Spleen (tissue), 11 donors: ENCODE measurements around the gene ABI2. TPM values are rescaled to one million over a fixed set of nuclear protein-coding genes. Genes with fewer than 3 reads are reported as not detected.

Experiments
- DNase-seq: peaks from one replicate; pipeline ENCODE4 v3.0.0-alpha.2; 2020
- H3K27ac ChIP-seq, 8 donors: fragments of 200-600 bp; sonication (generic) in 7 of 8; 1 replicate in 4 of 8; 2 replicates in 4 of 8; pipeline versions ENCODE4 v1.5.0 to v1.8.0; 2016 to 2021; ENCODE audit warnings: inconsistent platforms in 4 of 8, mild to moderate bottlenecking in 4 of 8, moderate library complexity in 1 of 8
- H3K27me3 ChIP-seq, 7 donors: fragments of 200-600 bp; sonication (generic) in 6 of 7; replicated peaks in 1 of 7; 1 replicate in 4 of 7; 2 replicates in 3 of 7; pipeline versions ENCODE4 v1.5.0 to v1.8.0; 2016 to 2021; ENCODE audit warnings: inconsistent platforms in 3 of 7, mild to moderate bottlenecking in 1 of 7
- H3K36me3 ChIP-seq, 6 donors: fragments of 200-600 bp; sonication (generic) in 5 of 6; 1 replicate in 4 of 6; 2 replicates in 2 of 6; pipeline versions ENCODE4 v1.5.0 to v1.8.0; 2016 to 2021; ENCODE audit warnings: inconsistent platforms in 2 of 6
- H3K4me1 ChIP-seq, 6 donors: fragments of 200-600 bp; sonication (generic) in 5 of 6; 1 replicate in 3 of 6; 2 replicates in 3 of 6; pipeline versions ENCODE4 v1.5.0 to v1.8.0; 2016 to 2021; ENCODE audit warnings: inconsistent platforms in 3 of 6
- H3K4me3 ChIP-seq, 8 donors: fragments of 200-600 bp; sonication (generic) in 7 of 8; 1 replicate in 4 of 8; 2 replicates in 4 of 8; pipeline versions ENCODE4 v1.5.0 to v1.8.0; 2016 to 2021; ENCODE audit warnings: inconsistent platforms in 4 of 8, mild to moderate bottlenecking in 4 of 8, moderate library complexity in 2 of 8
- H3K9me3 ChIP-seq, 8 donors: fragments of 200-600 bp; sonication (generic) in 7 of 8; 1 replicate in 4 of 8; 2 replicates in 4 of 8; pipeline versions ENCODE4 v1.5.0 to v1.8.0; 2016 to 2021; ENCODE audit warnings: inconsistent platforms in 4 of 8
- POLR2A ChIP-seq, 3 donors: fragments of 450-650 bp; IDR thresholded peaks; one replicate each; pipeline ENCODE4 v1.5.1; 2017; ENCODE audit warnings: antibody characterized with exemption in 3 of 3, mild to moderate bottlenecking in 1 of 3
- POLR2AphosphoS5 ChIP-seq, 3 donors: sonication (generic); formaldehyde crosslinking; IDR thresholded peaks; one replicate each; pipeline ENCODE4 v1.5.1; 2017; ENCODE audit warnings: antibody characterized with exemption in 3 of 3
- WGBS, 5 donors: extraction: QIAGEN DNeasy Blood & Tissue Kit in 3 of 5; methylation state at CpG; one replicate each; pipeline versions ENCODE4 v1.1.5 to v1.1.7; 2013 to 2018; 5-methylcytosine and 5-hydroxymethylcytosine counted together
- intact Hi-C: fragments of 100-400 bp; cut with DNase I; formaldehyde crosslinking; loops from one replicate; pipeline ENCODE4 v1.15.0; 2023; ENCODE audit warnings: low total_unique reads
- polyA plus RNA-seq, 3 donors: library from polyadenylated mRNA; stranded (reverse); fragments of 200-250 nt; gene quantifications; one replicate each; pipeline ENCODE4 v1.2.1, GENCODE V29; 2013
- total RNA-seq, 7 donors: library from RNA; depleted of rRNA in 3 of 7; stranded (reverse); fragments of >200 nt in 3 of 7; fragmentation: NEBNext Ultra II Directional in 4 of 7; extraction: Animal tissue kit (Norgen Biotek cat#: 25700) in 4 of 7; gene quantifications; one replicate each; pipeline versions ENCODE4 v1.1.0 to v1.2.1, GENCODE V29; 2016 to 2021
- TF ChIP-seq, protein P1 (sequence below), 11 experiments: fragments of 200-600 bp in 7 of 11; fragments of 450-650 bp in 4 of 11; sonication (generic) in 4 of 11; IDR thresholded peaks in 8 of 11; conservative IDR thresholded peaks in 3 of 11; 1 replicate in 7 of 11; 2 replicates in 4 of 11; pipeline versions ENCODE4 v1.4.0 to v1.8.0; 2016 to 2021; ENCODE audit warnings: antibody characterized with exemption in 11 of 11, inconsistent platforms in 4 of 11, mild to moderate bottlenecking in 1 of 11
- donor health status: healthy with polysubstance abuse.
- donor health status: DM: no; HTN: no; CAD: no; lungs with moderate emphysema.
- donor health status: DM: no; HTN: no; CAD: no.
- donor health status: Bipolar disorder and iron deficiency.
- donor health status: healthy.
- donor health status: DM: no; HTN: no; CAD: no.
- donor health status: DM: yes; HTN: yes; CAD: no.

Gene ABI2
- total and polyA plus RNA-seq, 10 donors = 6.0 to 46.9 (median 33.7) TPM

DNA sequence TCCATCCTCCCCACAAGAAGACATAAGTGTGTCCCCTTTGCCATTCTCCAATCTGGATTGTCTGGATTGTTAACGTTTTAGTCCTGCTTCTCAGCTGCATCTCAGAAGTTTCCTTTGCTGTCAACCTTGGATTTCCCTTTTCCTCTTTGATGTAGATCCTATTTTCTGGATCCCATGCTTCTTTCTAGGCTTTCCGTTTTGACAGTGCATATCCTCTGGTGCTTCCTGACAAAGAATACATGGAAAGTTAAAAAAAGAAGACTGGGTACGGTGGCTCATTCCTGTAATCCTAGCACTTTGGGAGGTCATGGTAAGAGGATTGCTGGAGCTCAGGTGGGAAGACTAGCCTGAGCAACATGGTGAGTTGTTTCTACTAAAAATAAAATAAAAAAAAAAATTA lies 26.8 kb downstream of the ABI2 start:
- WGBS, 5 donors = 65 to 83% (median 71%) methylated on average over 3 of the region's 3 CpGs
- Histone ChIP-seq H3K36me3 (peaks cover 0 to 12% (median 0%) of the 10 kb centered on the region in 6 donors), H3K9me3 (peaks cover 0 to 5% (median 0%) of the 10 kb centered on the region in 8 donors), H3K4me1 (peaks cover 0 to 4% (median 0%) of the 10 kb centered on the region in 6 donors), H3K27me3 (no peaks in the 10 kb centered on the region), H3K4me3 (no peak overlapping the region), H3K27ac (peak overlapping the region in 1 of 8 donors; percentile 21)
- no peak for DNase-seq
- intact Hi-C loops = no loop called here
- TF ChIP-seq POLR2AphosphoS5 (IDR thresholded peaks at IDR 0.05) (no peak), POLR2A (IDR thresholded peaks at IDR 0.05) (no peak)
- TF ChIP-seq, protein P1, sequence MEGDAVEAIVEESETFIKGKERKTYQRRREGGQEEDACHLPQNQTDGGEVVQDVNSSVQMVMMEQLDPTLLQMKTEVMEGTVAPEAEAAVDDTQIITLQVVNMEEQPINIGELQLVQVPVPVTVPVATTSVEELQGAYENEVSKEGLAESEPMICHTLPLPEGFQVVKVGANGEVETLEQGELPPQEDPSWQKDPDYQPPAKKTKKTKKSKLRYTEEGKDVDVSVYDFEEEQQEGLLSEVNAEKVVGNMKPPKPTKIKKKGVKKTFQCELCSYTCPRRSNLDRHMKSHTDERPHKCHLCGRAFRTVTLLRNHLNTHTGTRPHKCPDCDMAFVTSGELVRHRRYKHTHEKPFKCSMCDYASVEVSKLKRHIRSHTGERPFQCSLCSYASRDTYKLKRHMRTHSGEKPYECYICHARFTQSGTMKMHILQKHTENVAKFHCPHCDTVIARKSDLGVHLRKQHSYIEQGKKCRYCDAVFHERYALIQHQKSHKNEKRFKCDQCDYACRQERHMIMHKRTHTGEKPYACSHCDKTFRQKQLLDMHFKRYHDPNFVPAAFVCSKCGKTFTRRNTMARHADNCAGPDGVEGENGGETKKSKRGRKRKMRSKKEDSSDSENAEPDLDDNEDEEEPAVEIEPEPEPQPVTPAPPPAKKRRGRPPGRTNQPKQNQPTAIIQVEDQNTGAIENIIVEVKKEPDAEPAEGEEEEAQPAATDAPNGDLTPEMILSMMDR (IDR thresholded peaks at IDR 0.05 in 8 of 11, conservative IDR thresholded peaks at IDR 0.05 in 3 of 11) = no peak

DNA sequence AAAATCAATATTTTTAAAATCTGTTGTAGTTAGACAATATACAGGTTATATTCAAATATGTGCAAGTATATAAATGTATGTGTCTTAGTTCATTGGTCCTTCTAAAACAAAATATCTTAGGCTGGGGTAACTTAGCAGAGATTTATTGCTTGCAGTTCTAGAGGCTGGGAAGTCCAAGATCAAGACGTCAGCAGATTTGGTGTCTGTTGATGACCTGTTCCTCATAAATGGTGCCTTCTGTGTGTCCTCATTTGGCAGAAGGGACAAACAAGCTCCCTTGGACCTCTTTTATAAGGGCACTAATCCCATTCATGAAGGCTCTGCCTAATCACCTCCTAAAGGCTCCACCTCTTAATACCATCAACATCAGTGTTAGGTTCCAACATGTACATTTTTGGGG lies 31.3 kb downstream of the ABI2 start:
- peaks cover 0 to 5% (median 0%) of the 10 kb centered on the region in 8 donors for H3K9me3 ChIP-seq
- peaks cover 0 to 8% (median 0%) of the 10 kb centered on the region in 6 donors for H3K4me1 ChIP-seq
- TF ChIP-seq POLR2A (IDR thresholded peaks at IDR 0.05) (no peak), POLR2AphosphoS5 (IDR thresholded peaks at IDR 0.05) (no peak)
- TF ChIP-seq, protein P1 (IDR thresholded peaks at IDR 0.05 in 8 of 11, conservative IDR thresholded peaks at IDR 0.05 in 3 of 11) = no peak
- no peak overlapping the region for H3K27ac ChIP-seq
- no peaks in the 10 kb centered on the region for H3K27me3 ChIP-seq
- H3K36me3 ChIP-seq = peaks cover 0 to 12% (median 0%) of the 10 kb centered on the region in 6 donors
- intact Hi-C loops = no loop called here
- H3K4me3 ChIP-seq = no peak overlapping the region
- no peak for DNase-seq
- 82 to 100% (median 93%) methylated on average over 1 of the region's 1 CpG for whole genome bisulfite sequencing, 5 donors

DNA sequence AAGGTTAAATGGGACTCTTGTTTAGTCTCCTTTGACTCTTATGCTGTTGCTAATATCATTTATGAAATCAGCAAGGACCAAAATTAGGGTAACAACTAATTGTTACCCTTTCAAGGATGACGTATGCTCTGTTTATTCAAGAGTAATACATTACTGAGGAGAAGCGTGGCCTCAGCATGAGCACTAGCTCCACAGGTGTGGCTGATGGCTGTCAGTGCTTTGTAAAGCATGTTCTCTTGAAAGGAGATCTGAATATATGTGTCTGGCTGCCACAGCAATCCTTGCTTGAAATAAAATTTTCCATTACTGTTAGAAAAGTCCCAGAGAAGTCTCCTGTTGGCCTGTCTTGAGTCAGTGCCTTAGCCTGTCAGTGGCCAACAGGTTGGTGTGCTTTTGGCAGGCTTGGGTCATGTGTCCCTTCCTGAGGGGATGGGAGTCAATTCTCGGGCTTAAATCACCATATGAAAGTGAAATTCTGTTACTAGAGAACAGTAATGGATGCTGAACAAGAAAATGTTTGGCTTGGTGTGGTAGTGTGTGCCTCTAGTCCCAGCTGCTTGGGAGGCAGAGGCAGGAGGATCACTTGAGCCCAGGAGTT lies 32.7 kb downstream of the ABI2 start:
- intact Hi-C loops = no loop called here
- no peak overlapping the region for H3K4me3 ChIP-seq
- 84 to 95% (median 88%) methylated on average over 3 of the region's 3 CpGs for WGBS, 5 donors
- no peak overlapping the region for H3K27ac ChIP-seq
- H3K36me3 ChIP-seq = peaks cover 0 to 6% (median 0%) of the 10 kb centered on the region in 6 donors
- no peak for DNase-seq
- TF ChIP-seq POLR2AphosphoS5 (IDR thresholded peaks at IDR 0.05) = no peak
- TF ChIP-seq POLR2A (IDR thresholded peaks at IDR 0.05) = no peak
- TF ChIP-seq, protein P1 (IDR thresholded peaks at IDR 0.05 in 8 of 11, conservative IDR thresholded peaks at IDR 0.05 in 3 of 11) = no peak
- H3K9me3 ChIP-seq = peaks cover 0 to 5% (median 0%) of the 10 kb centered on the region in 8 donors
- H3K4me1 ChIP-seq = peaks cover 0 to 8% (median 0%) of the 10 kb centered on the region in 6 donors
- H3K27me3 ChIP-seq = no peaks in the 10 kb centered on the region

DNA sequence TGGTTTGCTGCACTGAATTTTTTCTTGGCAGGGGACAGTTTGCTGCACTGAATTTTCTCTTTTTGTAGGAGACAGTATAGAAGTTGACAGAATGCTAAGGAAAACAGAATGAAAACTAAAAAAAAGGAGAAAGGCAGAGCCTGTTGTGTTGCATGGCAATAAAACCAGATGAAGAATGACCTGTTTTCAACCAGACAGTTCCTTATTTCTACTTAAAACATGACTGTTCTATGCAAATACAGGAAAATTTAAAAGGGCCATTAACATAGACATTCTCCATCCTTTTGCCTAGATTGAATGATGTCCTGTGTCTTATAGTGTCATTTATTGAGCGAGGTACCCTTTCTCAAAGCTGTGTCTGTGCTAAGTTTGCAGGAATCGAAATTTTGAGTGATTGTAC lies 33.3 kb downstream of the ABI2 start:
- Histone ChIP-seq H3K9me3 (peaks cover 0 to 5% (median 0%) of the 10 kb centered on the region in 8 donors), H3K36me3 (peaks cover 0 to under 1% (median 0%) of the 10 kb centered on the region in 6 donors), H3K27ac (no peak overlapping the region), H3K4me3 (no peak overlapping the region), H3K4me1 (peaks cover 0 to 8% (median 0%) of the 10 kb centered on the region in 6 donors), H3K27me3 (no peaks in the 10 kb centered on the region)
- no peak for DNase-seq
- TF ChIP-seq POLR2AphosphoS5 (IDR thresholded peaks at IDR 0.05) = no peak
- TF ChIP-seq, protein P1 (IDR thresholded peaks at IDR 0.05 in 8 of 11, conservative IDR thresholded peaks at IDR 0.05 in 3 of 11) = no peak
- TF ChIP-seq POLR2A (IDR thresholded peaks at IDR 0.05) = no peak
- WGBS, 5 donors = 44 to 59% (median 54%) methylated on average over 2 of the region's 2 CpGs
- intact Hi-C loops = no loop called here
